Gastroesophageal sphincter (tissue), 4 donors: ENCODE measurements around the gene CHIC2. TPM values are rescaled to one million over a fixed set of nuclear protein-coding genes. Genes with fewer than 3 reads are reported as not detected.

ENCODE experiments used
- ATAC-seq: fragments of 150-250 bp; one replicate; pipeline ENCODE4 v1.9.1; 2016; ENCODE audit warnings: mild to moderate bottlenecking, moderate library complexity
- H3K27ac ChIP-seq, 4 donors: fragments of 200-600 bp; sonication (generic) in 3 of 4; 1 replicate in 3 of 4; 2 replicates in 1 of 4; pipeline ENCODE4 v1.5.1; 2016 to 2019
- H3K27me3 ChIP-seq: fragments of 200-600 bp; sonication (generic); one replicate; pipeline ENCODE4 v1.5.1; 2019
- H3K36me3 ChIP-seq, 2 donors: fragments of 200-600 bp; sonication (generic); one replicate each; pipeline ENCODE4 v1.5.1; 2019; ENCODE audit warnings: control low read depth in 1 of 2
- H3K4me1 ChIP-seq, 3 donors: fragments of 200-600 bp; sonication (generic); 1 replicate in 2 of 3; 2 replicates in 1 of 3; pipeline ENCODE4 v1.5.1; 2016 to 2019; ENCODE audit warnings: control low read depth in 2 of 3
- H3K4me3 ChIP-seq, 2 donors: fragments of 200-600 bp; sonication (generic); one replicate each; pipeline ENCODE4 v1.5.1; 2019; ENCODE audit warnings: mild to moderate bottlenecking in 1 of 2, moderate library complexity in 1 of 2
- H3K9me3 ChIP-seq, 3 donors: fragments of 200-600 bp; sonication (generic); one replicate each; pipeline ENCODE4 v1.5.1; 2017 to 2019; ENCODE audit warnings: control low read depth in 2 of 3
- EP300 ChIP-seq: sonication (generic); formaldehyde crosslinking; IDR thresholded peaks from one replicate; pipeline ENCODE4 v1.6.1; 2017; ENCODE audit warnings: antibody characterized with exemption, mild to moderate bottlenecking
- POLR2A ChIP-seq, 2 donors: fragments of 450-650 bp; IDR thresholded peaks; one replicate each; pipeline ENCODE4 v1.6.1; 2017; ENCODE audit warnings: antibody characterized with exemption in 2 of 2, mild to moderate bottlenecking in 2 of 2, moderate library complexity in 1 of 2
- POLR2AphosphoS5 ChIP-seq: sonication (generic); formaldehyde crosslinking; IDR thresholded peaks from one replicate; pipeline ENCODE4 v1.6.1; 2017; ENCODE audit warnings: antibody characterized with exemption
- WGBS, 2 donors: methylation state at CpG; one replicate each; pipeline ENCODE4 v1.1.5; 2018; ENCODE audit warnings: low coverage in 1 of 2; 5-methylcytosine and 5-hydroxymethylcytosine counted together
- total RNA-seq, 4 donors: library from RNA; depleted of rRNA; stranded (reverse); fragments of >200 nt; gene quantifications; one replicate each; pipeline ENCODE4 v1.1.0, GENCODE V29; 2016
- TF ChIP-seq, protein P1 (sequence below), 4 experiments: fragments of 200-600 bp in 2 of 4; fragments of 450-650 bp in 2 of 4; sonication (generic) in 1 of 4; IDR thresholded peaks; one replicate each; pipeline ENCODE4 v1.5.1; 2017 to 2019; ENCODE audit warnings: antibody characterized with exemption in 4 of 4, mild to moderate bottlenecking in 2 of 4, moderate library complexity in 2 of 4

CHIC2 gene
- total RNA-seq, 4 donors from 2014 or later = 25.0 to 37.7 (median 29.2) TPM

DNA sequence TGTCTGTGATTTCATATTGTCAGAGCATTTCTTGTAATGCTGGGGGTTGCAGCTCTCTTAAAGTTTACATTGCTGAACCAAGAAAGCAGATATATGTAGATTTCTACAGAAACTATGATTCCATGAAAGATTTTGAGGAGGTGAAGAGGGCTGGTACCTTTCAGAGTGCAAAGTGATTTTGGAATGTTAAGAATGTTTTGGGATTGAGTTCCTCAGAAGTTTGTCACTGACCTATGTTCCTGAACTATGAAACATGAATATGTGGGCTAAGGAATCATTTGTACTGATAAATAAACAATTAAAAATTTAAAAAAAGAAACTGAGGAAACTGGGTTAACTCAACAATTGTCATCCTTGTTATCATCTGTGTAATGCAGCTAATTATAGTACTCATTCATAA lies 12.3 kb upstream of the CHIC2 start:
- ATAC-seq = no peak
- Histone ChIP-seq H3K4me1 (no peaks in the 10 kb centered on the region), H3K27me3 (peaks cover 14% of the 10 kb centered on the region), H3K27ac (no peak overlapping the region), H3K36me3 (no peaks in the 10 kb centered on the region), H3K4me3 (no peak overlapping the region), H3K9me3 (no peaks in the 10 kb centered on the region)
- TF ChIP-seq, protein P1, sequence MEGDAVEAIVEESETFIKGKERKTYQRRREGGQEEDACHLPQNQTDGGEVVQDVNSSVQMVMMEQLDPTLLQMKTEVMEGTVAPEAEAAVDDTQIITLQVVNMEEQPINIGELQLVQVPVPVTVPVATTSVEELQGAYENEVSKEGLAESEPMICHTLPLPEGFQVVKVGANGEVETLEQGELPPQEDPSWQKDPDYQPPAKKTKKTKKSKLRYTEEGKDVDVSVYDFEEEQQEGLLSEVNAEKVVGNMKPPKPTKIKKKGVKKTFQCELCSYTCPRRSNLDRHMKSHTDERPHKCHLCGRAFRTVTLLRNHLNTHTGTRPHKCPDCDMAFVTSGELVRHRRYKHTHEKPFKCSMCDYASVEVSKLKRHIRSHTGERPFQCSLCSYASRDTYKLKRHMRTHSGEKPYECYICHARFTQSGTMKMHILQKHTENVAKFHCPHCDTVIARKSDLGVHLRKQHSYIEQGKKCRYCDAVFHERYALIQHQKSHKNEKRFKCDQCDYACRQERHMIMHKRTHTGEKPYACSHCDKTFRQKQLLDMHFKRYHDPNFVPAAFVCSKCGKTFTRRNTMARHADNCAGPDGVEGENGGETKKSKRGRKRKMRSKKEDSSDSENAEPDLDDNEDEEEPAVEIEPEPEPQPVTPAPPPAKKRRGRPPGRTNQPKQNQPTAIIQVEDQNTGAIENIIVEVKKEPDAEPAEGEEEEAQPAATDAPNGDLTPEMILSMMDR (IDR thresholded peaks at IDR 0.05) = no peak
- no peak for TF ChIP-seq POLR2A (IDR thresholded peaks at IDR 0.05)
- TF ChIP-seq POLR2AphosphoS5 = no peak
- no peak for TF ChIP-seq EP300

DNA sequence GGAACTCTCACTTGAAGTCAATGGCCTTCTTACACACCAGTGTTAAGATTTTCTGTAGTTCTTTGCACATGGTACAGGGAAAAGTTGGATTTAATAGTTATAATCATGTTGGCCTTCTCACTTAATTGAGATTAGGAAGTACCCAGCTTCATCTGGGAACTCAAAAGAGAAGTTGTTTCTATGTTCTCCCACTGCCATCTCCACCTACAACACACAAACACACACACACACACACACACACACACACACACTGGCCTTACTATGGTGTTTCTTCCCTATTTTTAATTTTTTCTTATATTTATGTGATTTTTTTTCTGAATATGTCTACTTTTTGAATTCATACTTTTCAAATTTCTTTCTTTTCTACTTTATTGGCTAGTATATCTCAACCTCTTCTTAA lies 10.0 kb upstream of the CHIC2 start:
- H3K4me3 ChIP-seq = no peak overlapping the region

DNA sequence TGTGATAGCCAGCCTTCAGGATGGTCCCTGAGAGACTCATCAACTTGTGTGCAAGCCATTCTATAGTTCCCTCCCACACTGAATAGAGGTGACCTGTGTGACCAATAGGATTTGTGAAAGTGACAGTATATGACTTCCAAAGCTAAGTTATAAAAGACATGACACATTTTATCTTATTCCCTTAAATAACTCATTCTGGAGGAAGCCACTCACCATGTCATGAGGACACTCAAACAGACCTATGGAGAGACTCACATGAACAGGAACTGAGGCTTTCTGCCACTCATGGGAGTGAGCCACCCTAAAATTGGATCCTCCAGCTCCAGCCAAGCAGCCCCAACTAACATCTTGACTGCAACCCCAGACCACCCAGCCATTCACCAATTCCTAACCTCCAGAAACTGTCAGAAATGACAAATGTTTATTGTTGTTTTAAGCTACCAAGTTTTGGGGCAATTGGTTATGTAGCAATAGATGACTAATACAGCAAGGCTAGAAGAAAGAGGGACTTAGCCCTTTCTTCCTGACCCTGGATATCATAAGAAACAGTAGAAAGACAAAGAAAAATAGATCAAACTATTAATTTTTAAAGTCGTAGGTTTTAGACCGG lies 9.0 kb upstream of the CHIC2 start:
- H3K9me3 ChIP-seq = no peaks in the 10 kb centered on the region
- no peak for ATAC-seq
- H3K4me1 ChIP-seq = no peaks in the 10 kb centered on the region
- no peaks in the 10 kb centered on the region for H3K36me3 ChIP-seq
- no peak overlapping the region for H3K4me3 ChIP-seq
- H3K27ac ChIP-seq = no peak overlapping the region
- WGBS, 2 donors = 94 to 97% methylated on average over 2 of the region's 2 CpGs
- no peak for TF ChIP-seq POLR2AphosphoS5
- TF ChIP-seq POLR2A (IDR thresholded peaks at IDR 0.05) = no peak
- TF ChIP-seq EP300 = no peak
- TF ChIP-seq, protein P1 (IDR thresholded peaks at IDR 0.05) = no peak
- peaks cover under 1% of the 10 kb centered on the region for H3K27me3 ChIP-seq

More for the DNA sequence above, 10.0 kb upstream of the CHIC2 start:
- no peak for ATAC-seq
- H3K9me3 ChIP-seq = no peaks in the 10 kb centered on the region
- no peaks in the 10 kb centered on the region for H3K4me1 ChIP-seq
- H3K36me3 ChIP-seq = no peaks in the 10 kb centered on the region
- TF ChIP-seq POLR2AphosphoS5 (no peak), EP300 (no peak), POLR2A (IDR thresholded peaks at IDR 0.05) (no peak)
- TF ChIP-seq, protein P1 (IDR thresholded peaks at IDR 0.05) = no peak
- H3K27ac ChIP-seq = no peak overlapping the region
- H3K27me3 ChIP-seq = peaks cover 8% of the 10 kb centered on the region

DNA sequence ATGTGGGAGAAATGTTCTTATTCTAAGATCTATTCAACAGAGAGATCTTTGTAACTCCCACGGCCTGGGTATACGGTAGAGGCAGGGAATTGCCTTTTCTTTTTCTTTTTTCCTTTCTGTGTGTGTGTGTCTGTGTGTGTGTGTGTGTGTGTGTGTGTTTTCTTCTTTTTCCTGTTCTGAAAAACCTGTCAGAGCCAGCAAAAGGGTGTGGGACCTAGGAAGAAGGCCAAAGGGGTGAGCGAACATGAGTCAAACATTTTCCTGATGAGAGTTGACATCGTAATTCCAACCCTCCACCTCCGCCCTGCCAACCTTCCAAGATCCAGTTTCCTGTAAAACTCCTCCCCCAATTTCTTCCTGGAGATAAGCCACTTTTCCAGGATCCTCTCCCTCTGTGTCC lies 2.8 kb upstream of the CHIC2 start:
- peak overlapping the region in 3 of 4 donors; percentile 87 to 89 (median 89) for H3K27ac ChIP-seq
- no peaks in the 10 kb centered on the region for H3K27me3 ChIP-seq
- H3K4me1 ChIP-seq = peaks cover 12 to 30% (median 20%) of the 10 kb centered on the region in 3 donors
- TF ChIP-seq POLR2A (IDR thresholded peaks at IDR 0.05) = no peak
- no peak for TF ChIP-seq POLR2AphosphoS5
- TF ChIP-seq, protein P1 (IDR thresholded peaks at IDR 0.05) = no peak
- no peak for TF ChIP-seq EP300
- 35 to 51% methylated on average over 2 to 5 of the region's 5 CpGs for WGBS, 2 donors
- peak; percentile 24 for ATAC-seq
- no peaks in the 10 kb centered on the region for H3K9me3 ChIP-seq
- no peaks in the 10 kb centered on the region for H3K36me3 ChIP-seq
- no peak overlapping the region for H3K4me3 ChIP-seq

DNA sequence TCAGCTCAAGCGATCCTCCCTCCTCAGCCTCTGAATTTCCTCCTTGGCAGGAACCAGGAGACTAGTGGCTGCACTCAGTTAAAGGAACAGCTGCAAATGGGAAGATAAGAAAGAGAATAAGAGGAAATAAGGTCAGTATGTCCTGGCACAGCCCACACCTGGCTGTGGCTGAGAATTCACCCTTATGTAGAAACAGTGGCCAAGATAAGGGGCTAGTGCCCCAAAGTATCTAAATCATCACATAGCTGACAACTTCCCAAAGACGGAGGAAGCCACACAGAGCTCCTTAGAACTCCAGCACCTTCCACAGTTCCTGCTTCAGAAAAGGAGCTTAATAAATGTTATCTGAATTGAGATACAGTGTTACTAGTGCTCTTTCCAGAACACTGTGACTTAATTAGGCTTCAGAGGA lies 2.3 kb upstream of the CHIC2 start:
- no peak overlapping the region for H3K4me3 ChIP-seq
- H3K27ac ChIP-seq = peak overlapping the region in 3 of 4 donors; percentile 87 to 89 (median 89)
- TF ChIP-seq, protein P1 (IDR thresholded peaks at IDR 0.05) = no peak
- TF ChIP-seq EP300 (no peak), POLR2A (IDR thresholded peaks at IDR 0.05) (no peak), POLR2AphosphoS5 (no peak)
- WGBS, 2 donors = 55% methylated on average over 2 of the region's 2 CpGs; no CpG with 5 or more reads in 1 of the 2 donors
- H3K27me3 ChIP-seq = no peaks in the 10 kb centered on the region
- no peaks in the 10 kb centered on the region for H3K36me3 ChIP-seq
- peaks cover 16 to 35% (median 20%) of the 10 kb centered on the region in 3 donors for H3K4me1 ChIP-seq
- no peak for ATAC-seq
- no peaks in the 10 kb centered on the region for H3K9me3 ChIP-seq
